H1 (cell line): ENCODE measurements around the gene C2CD4D. TPM values are rescaled to one million over a fixed set of nuclear protein-coding genes. Genes with fewer than 3 reads are reported as not detected.

Source experiments
- CTCF ChIA-PET: fragments of 300-600 bp; sonication (Branson Sonifier 250); formaldehyde crosslinking; loops from one replicate; lab custom pipeline; 2021; ENCODE audit not compliant: partially characterized antibody; lab: Charles Lee
- POLR2A ChIA-PET: fragments of 300-600 bp; sonication (Branson Sonifier 250); formaldehyde crosslinking; loops from one replicate; lab custom pipeline; 2021; ENCODE audit warnings: inconsistent platforms; ENCODE audit not compliant: partially characterized antibody; lab: Charles Lee
- DNase-seq, 2 experiments: peaks; one replicate each; pipeline versions ENCODE4 v3.0.0 to v3.0.0-alpha.2; 2010 to 2022; ENCODE audit warnings: low spot score in 2 of 2, low read depth in 1 of 2, mixed read lengths in 1 of 2
- FAIRE-seq: peaks from 2 replicates; lab custom pipeline; 2011; peaks lifted over from hg19 to GRCh38; lab: Jason Lieb, UNC
- H2AFZ ChIP-seq: 2 replicates; pipeline ENCODE4 v1.8.1; 2012; ENCODE audit warnings: low read length, inconsistent platforms
- H2AK5ac ChIP-seq: 2 replicates; pipeline ENCODE4 v1.6.1; 2013; ENCODE audit warnings: low read depth, low read length
- H2BK120ac ChIP-seq: replicated peaks from 2 replicates; pipeline ENCODE3; 2013; ENCODE audit warnings: low read depth, low read length, inconsistent platforms
- H2BK12ac ChIP-seq: 2 replicates; pipeline ENCODE4 v1.6.1; 2013; ENCODE audit warnings: low read depth, low read length
- H2BK15ac ChIP-seq: 2 replicates; pipeline ENCODE4 v1.6.1; 2013; ENCODE audit warnings: low read length
- H2BK20ac ChIP-seq: 2 replicates; pipeline ENCODE4 v1.6.1; 2013; ENCODE audit warnings: low read length
- H2BK5ac ChIP-seq: 2 replicates; pipeline ENCODE4 v1.6.1; 2013; ENCODE audit warnings: low read depth, low read length
- H3K14ac ChIP-seq: 2 replicates; pipeline ENCODE4 v1.6.1; 2013; ENCODE audit warnings: inconsistent platforms; ENCODE audit not compliant: insufficient read length
- H3K18ac ChIP-seq: 2 replicates; pipeline ENCODE4 v1.6.1; 2013; ENCODE audit warnings: low read length; ENCODE audit errors: extremely low read depth
- H3K23ac ChIP-seq: 2 replicates; pipeline ENCODE4 v1.6.1; 2013; ENCODE audit warnings: inconsistent platforms; ENCODE audit not compliant: insufficient read length
- H3K23me2 ChIP-seq: 2 replicates; pipeline ENCODE4 v1.6.1; 2013; ENCODE audit warnings: low read depth, low read length
- H3K27ac ChIP-seq: 2 replicates; pipeline ENCODE4 v1.6.1; 2011; ENCODE audit warnings: low read depth, low read length, inconsistent platforms
- H3K27me3 ChIP-seq, 4 experiments: replicated peaks in 1 of 4; 1 replicate in 1 of 4; 2 replicates in 3 of 4; pipeline versions ENCODE4 v1.6.1 to v1.8.1; 2011 to 2013; ENCODE audit warnings: low read length in 3 of 4, mild to moderate bottlenecking in 3 of 4, inconsistent platforms in 2 of 4, mixed read lengths in 2 of 4, moderate library complexity in 1 of 4; ENCODE audit not compliant: control insufficient read depth in 3 of 4, insufficient read depth in 3 of 4; ENCODE audit errors: extremely low read depth in 1 of 4
- H3K36me3 ChIP-seq, 4 experiments: 2 replicates each; pipeline versions ENCODE4 v1.6.1 to v1.8.1; 2011 to 2013; ENCODE audit warnings: mild to moderate bottlenecking in 4 of 4, low read length in 3 of 4, moderate library complexity in 2 of 4, control low read depth in 1 of 4, inconsistent platforms in 1 of 4; ENCODE audit not compliant: insufficient read depth in 4 of 4, control insufficient read depth in 2 of 4
- H3K4ac ChIP-seq: replicated peaks from 2 replicates; pipeline ENCODE3; 2013; ENCODE audit warnings: low read length, low read depth, mixed read lengths, inconsistent platforms; ENCODE audit not compliant: insufficient read length
- H3K4me1 ChIP-seq, 4 experiments: replicated peaks in 1 of 4; 1 replicate in 1 of 4; 2 replicates in 3 of 4; pipeline versions ENCODE4 v1.6.1 to v1.8.1; 2011 to 2013; ENCODE audit warnings: low read length in 3 of 4, inconsistent platforms in 2 of 4, mixed read lengths in 1 of 4; ENCODE audit not compliant: insufficient read depth in 4 of 4, control insufficient read depth in 3 of 4
- H3K4me2 ChIP-seq, 2 experiments: 2 replicates each; pipeline versions ENCODE4 v1.6.1 to v1.8.1; 2011 to 2013; ENCODE audit warnings: low read depth in 2 of 2, low read length in 2 of 2, control low read depth in 1 of 2, inconsistent platforms in 1 of 2, mild to moderate bottlenecking in 1 of 2; ENCODE audit not compliant: insufficient read depth in 1 of 2
- H3K4me3 ChIP-seq, 4 experiments: fragments of 200-600, 300-600 bp in 1 of 4; sonication (generic), shearing (Covaris generic), sonication (Bioruptor Twin) in 1 of 4; 2 replicates each; pipeline versions ENCODE4 v1.5.1 to v1.8.1; 2011 to 2016; ENCODE audit warnings: low read length in 4 of 4, low read depth in 3 of 4, control low read depth in 2 of 4, inconsistent platforms in 2 of 4, mild to moderate bottlenecking in 2 of 4, mixed read lengths in 1 of 4, moderate library complexity in 1 of 4; ENCODE audit not compliant: insufficient read depth in 2 of 4; ENCODE audit errors: extremely low read depth in 1 of 4
- H3K56ac ChIP-seq: replicated peaks from 2 replicates; pipeline ENCODE3; 2013; ENCODE audit warnings: low read depth, mild to moderate bottlenecking, mixed read lengths, low read length, inconsistent platforms; ENCODE audit not compliant: insufficient read length
- H3K79me1 ChIP-seq: 2 replicates; pipeline ENCODE4 v1.6.1; 2013; ENCODE audit warnings: low read depth, low read length, control low read depth
- H3K79me2 ChIP-seq, 2 experiments: 2 replicates each; pipeline versions ENCODE4 v1.6.1 to v1.8.1; 2012 to 2013; ENCODE audit warnings: low read length in 2 of 2, mild to moderate bottlenecking in 2 of 2, inconsistent platforms in 1 of 2; ENCODE audit not compliant: insufficient read depth in 2 of 2, control insufficient read depth in 1 of 2
- H3K9ac ChIP-seq, 4 experiments: replicated peaks in 1 of 4; 1 replicate in 1 of 4; 2 replicates in 3 of 4; pipeline versions ENCODE4 v1.6.1 to v1.8.1; 2011 to 2013; ENCODE audit warnings: low read depth in 3 of 4, low read length in 3 of 4, control low read depth in 2 of 4, mild to moderate bottlenecking in 2 of 4, moderate library complexity in 2 of 4, inconsistent platforms in 1 of 4; ENCODE audit errors: extremely low read depth in 1 of 4
- H3K9me3 ChIP-seq, 2 experiments: 2 replicates each; pipeline versions ENCODE4 v1.6.1 to v1.8.1; 2012 to 2013; ENCODE audit warnings: mild to moderate bottlenecking in 2 of 2, moderate library complexity in 2 of 2, control low read depth in 1 of 2, inconsistent platforms in 1 of 2, low read depth in 1 of 2, low read length in 1 of 2, mixed read lengths in 1 of 2; ENCODE audit not compliant: insufficient read depth in 2 of 2
- H4K20me1 ChIP-seq, 2 experiments: replicated peaks in 1 of 2; 2 replicates each; pipeline versions ENCODE3 to v1.8.1; 2011 to 2013; ENCODE audit warnings: inconsistent platforms in 2 of 2, low read length in 2 of 2, mild to moderate bottlenecking in 1 of 2; ENCODE audit not compliant: insufficient read depth in 2 of 2, control insufficient read depth in 1 of 2
- H4K5ac ChIP-seq: 2 replicates; pipeline ENCODE4 v1.6.1; 2013; ENCODE audit warnings: low read length, low read depth, mixed read lengths, inconsistent platforms; ENCODE audit not compliant: insufficient read length
- H4K8ac ChIP-seq: 2 replicates; pipeline ENCODE4 v1.8.0; 2013; ENCODE audit warnings: mild to moderate bottlenecking, moderate library complexity, low read length, inconsistent platforms; ENCODE audit not compliant: insufficient read depth; ENCODE audit errors: extremely low read depth
- H4K91ac ChIP-seq: replicated peaks from 2 replicates; pipeline ENCODE3; 2013; ENCODE audit warnings: low read length, mixed read lengths, inconsistent platforms; ENCODE audit not compliant: insufficient read length
- whole genome bisulfite sequencing, 2 experiments: shearing (Covaris generic) in 1 of 2; methylation state at CpG; one replicate each; pipeline versions ENCODE4 v1.1.6 to v1.1.7; 2013 to 2015; ENCODE audit warnings: low lambda C conversion rate in 2 of 2, mixed read lengths in 2 of 2, inconsistent platforms in 1 of 2, low coverage in 1 of 2, missing lambda C conversion rate in 1 of 2; ENCODE audit not compliant: insufficient replicate concordance in 2 of 2, insufficient coverage in 1 of 2, insufficient read length in 1 of 2; ENCODE audit errors: extremely low coverage in 1 of 2, missing lambda C conversion rate in 1 of 2; 5-methylcytosine and 5-hydroxymethylcytosine counted together
- polyA plus RNA-seq, 7 experiments: library from polyadenylated mRNA; depleted of rRNA in 3 of 7; stranded (reverse) in 5 of 7; unstranded in 2 of 7; fragments of >200 nt in 5 of 7; fragments of 200-250 nt in 2 of 7; gene quantifications; 1 replicate in 5 of 7; 2 replicates in 1 of 7; 4 replicates in 1 of 7; pipeline versions ENCODE4 v1.2.1 to v1.2.3, GENCODE V29; 2011 to 2013; ENCODE audit warnings: missing spikeins in 2 of 7, mixed read lengths in 2 of 7
- total RNA-seq: library from RNA; stranded (reverse); fragmentation: NEBNext Ultra II Directional; extraction: Animal tissue kit (Norgen Biotek cat#: 25700); gene quantifications from 2 replicates; pipeline ENCODE4 v1.2.1, GENCODE V29; 2021

Gene C2CD4D
- total and polyA plus RNA-seq, 2 of the 8 experiments (the other 6 are each of a cell fraction or from before 2014, with no cell fraction given) = 0.41 to 0.71 TPM

DNA sequence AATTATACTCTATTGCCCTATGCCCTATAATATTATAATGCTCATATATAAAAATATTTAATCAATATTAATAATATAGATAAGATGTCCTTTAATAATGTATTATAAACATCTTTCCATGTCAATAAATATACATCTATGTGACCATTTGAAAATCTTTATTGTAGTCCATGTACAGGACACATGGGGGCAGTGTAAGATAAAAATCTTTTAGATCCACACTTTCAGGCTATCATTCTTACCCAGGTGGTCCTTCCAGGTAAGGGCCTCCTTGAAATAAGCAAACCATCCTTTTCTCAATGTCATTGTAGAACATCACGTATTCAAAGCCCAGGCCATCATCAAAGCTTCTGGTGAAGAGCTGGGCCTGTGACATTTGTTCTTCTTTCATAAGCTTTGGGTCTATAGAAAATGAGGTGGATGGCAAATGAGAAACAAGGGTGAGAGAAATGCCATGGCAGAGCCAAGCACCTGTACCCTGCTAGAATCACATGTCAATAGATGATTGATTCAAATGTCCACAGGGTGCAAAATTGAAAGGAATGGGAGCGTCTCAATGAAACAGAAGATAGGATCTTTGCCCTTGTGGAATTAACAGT lies 49.5 kb upstream of the C2CD4D start:
- no peak for FAIRE-seq

More for the DNA sequence above, 49.5 kb upstream of the C2CD4D start:
- DNase-seq = no peak
- no peak overlapping the region for H3K27ac ChIP-seq
- no peak overlapping the region for H2BK12ac ChIP-seq
- no peak overlapping the region for H3K18ac ChIP-seq
- H4K20me1 ChIP-seq = no peaks in the 10 kb centered on the region
- no peak overlapping the region for H3K9ac ChIP-seq
- H3K9me3 ChIP-seq = 0 out of 4 replicates have a peak, but pooled peaks cover 0 to 5% of the 10 kb centered on the region in 2 experiments
- H4K5ac ChIP-seq = no peak overlapping the region
- no peaks in the 10 kb centered on the region for H3K79me2 ChIP-seq
- no peak overlapping the region for H3K4me3 ChIP-seq
- H3K4me2 ChIP-seq = no peak overlapping the region
- no peak overlapping the region for H2BK15ac ChIP-seq
- H2BK5ac ChIP-seq = no peak overlapping the region
- no peak overlapping the region for H2AFZ ChIP-seq
- ChIA-PET POLR2A (no interaction called here), CTCF (interaction anchor here (0.7 to 4.6 kb wide), 13 partner anchors 9 to 123 kb away, joined by 3 to 55 read pairs (median 6); partner anchors contain the start of gene THEM4)
- H3K23me2 ChIP-seq = no peaks in the 10 kb centered on the region
- no peak overlapping the region for H4K91ac ChIP-seq
- no peak overlapping the region for H3K56ac ChIP-seq
- H2BK120ac ChIP-seq = no peak overlapping the region
- H3K79me1 ChIP-seq = no peaks in the 10 kb centered on the region
- 90% methylated on average over 2 of the region's 2 CpGs; no CpG with 5 or more reads in 1 of the 2 experiments for WGBS, 2 experiments
- H3K4me1 ChIP-seq = no peaks in the 10 kb centered on the region
- no peak overlapping the region for H3K4ac ChIP-seq
- no peak overlapping the region for H3K14ac ChIP-seq
- peaks cover 0 to 10% (median 1%) of the 10 kb centered on the region in 4 experiments; a peak in 5 of 8 replicates for H3K36me3 ChIP-seq
- H2AK5ac ChIP-seq = no peak overlapping the region
- H3K27me3 ChIP-seq = no peaks in the 10 kb centered on the region
- H4K8ac ChIP-seq = no peak overlapping the region
- no peak overlapping the region for H3K23ac ChIP-seq
- H2BK20ac ChIP-seq = no peak overlapping the region
